Astrocyte of the spinal cord (primary cell): ENCODE results near the gene RPS6KA5.
A peak's percentile ranks its signal among the peaks of the same experiment; 100 is the strongest.
"Not testable (repeated sequence)": the region's sequence is repeated elsewhere in the genome, so short reads cannot be mapped to it uniquely, and the experiment has no call there.

Source experiments
- DNase-seq: peaks from one replicate; pipeline ENCODE4 v3.0.0; 2011; ENCODE audit warnings: low read depth, low spot score
- H3K4me3 ChIP-seq: 2 replicates; pipeline ENCODE4 v1.5.1; 2011; ENCODE audit warnings: low read depth, mild to moderate bottlenecking, low read length, moderate library complexity
- CTCF ChIP-seq: IDR thresholded peaks from 2 replicates; pipeline ENCODE4 v1.5.1; 2012; ENCODE audit warnings: low read depth, mild to moderate bottlenecking, low read length, inconsistent platforms
- in situ Hi-C: cut with HindIII; loops from 2 replicates; pipeline ENCODE4 v1.10.0; 2017; ENCODE audit warnings: low sequenced_read_pairs

Gene RPS6KA5

GRCh38 chr14:90828642-90829487 lies 231.6 kb downstream of the RPS6KA5 start:
- no peak for TF ChIP-seq CTCF
- DNase-seq: no peak
- in situ Hi-C loops: no loop called here
- no peak overlapping the region for H3K4me3 ChIP-seq

DNA sequence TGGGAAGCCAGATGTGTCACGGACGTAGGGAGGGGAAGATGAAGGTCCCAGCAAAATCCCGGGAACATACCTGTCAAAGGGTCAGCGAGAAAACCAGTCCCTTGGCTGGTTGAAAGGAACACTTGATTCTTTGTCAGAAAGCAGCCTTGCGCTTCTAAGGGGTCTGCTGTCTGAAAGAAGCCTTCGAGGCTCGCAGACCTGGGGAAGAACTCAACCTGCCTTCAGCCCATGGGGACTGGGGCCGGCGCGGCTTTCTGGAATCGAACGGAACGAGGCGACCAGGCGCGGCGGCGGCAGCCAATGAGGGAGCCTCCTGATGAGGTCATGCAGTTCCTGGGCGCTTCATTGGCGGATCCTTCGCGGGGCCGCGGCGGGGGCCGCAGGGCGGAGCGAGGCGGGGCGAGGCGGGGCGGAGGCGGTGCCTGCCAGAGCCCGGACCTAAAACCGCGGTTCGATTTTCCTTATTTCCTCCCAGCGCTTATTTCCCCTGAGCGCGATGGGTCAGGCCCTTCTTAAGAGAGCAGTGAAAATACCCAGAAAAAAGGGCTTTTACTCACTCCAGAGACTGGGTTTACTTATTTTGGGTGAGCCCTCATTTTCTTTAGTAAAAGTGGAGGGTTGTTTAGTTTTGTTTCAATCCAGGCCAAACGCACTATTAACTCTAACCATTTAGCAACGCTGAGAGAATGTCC lies 232.4 kb downstream of the RPS6KA5 start:
- TF ChIP-seq CTCF: no peak
- DNase-seq: peak; percentile 84
- peak overlapping the region; percentile 21 for H3K4me3 ChIP-seq
- in situ Hi-C loops: no loop called here

DNA sequence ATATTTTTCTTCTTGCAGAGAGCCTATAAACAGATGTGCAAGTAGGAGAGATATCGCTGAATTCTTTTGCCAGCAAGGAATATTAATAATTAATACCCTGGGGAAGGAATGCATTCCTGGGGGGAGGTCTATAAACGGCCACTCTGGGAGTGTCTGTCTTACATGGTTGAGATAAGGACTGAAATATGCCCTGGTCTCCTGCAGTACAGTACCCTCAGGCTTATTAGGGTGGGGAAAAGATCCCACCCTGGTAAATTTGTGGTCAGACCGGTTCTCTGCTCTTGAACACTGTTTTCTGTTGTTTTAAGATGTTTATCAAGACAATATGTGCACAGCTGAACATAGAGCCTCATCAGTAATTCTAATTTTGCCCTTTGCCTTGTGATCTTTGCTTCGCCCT lies 236.9 kb downstream of the RPS6KA5 start:
- in situ Hi-C loops, DNase-seq, H3K4me3 ChIP-seq: not testable (repeated sequence)

DNA sequence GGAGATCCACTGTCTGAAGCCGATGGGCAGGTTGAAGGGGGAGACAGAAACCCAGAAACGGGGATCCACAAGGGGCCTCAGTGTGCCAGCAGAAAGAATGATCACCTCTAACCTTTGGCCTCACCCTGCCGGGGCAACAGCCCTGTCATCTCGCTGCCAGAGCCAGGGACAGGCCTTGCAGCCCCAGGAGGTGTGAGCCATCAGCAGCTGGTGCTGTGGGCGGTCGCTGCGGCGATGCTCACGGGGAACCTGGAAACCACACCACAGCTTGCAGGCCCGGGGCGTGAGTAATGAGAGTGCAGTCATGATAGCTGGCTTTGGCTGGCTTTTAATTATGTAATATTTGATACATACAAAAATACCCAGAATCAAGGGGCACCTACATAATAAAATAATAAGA lies 239.5 kb downstream of the RPS6KA5 start:
- no peak for TF ChIP-seq CTCF
- H3K4me3 ChIP-seq: no peak overlapping the region
- in situ Hi-C loops: no loop called here
- DNase-seq: peak; percentile 50

DNA sequence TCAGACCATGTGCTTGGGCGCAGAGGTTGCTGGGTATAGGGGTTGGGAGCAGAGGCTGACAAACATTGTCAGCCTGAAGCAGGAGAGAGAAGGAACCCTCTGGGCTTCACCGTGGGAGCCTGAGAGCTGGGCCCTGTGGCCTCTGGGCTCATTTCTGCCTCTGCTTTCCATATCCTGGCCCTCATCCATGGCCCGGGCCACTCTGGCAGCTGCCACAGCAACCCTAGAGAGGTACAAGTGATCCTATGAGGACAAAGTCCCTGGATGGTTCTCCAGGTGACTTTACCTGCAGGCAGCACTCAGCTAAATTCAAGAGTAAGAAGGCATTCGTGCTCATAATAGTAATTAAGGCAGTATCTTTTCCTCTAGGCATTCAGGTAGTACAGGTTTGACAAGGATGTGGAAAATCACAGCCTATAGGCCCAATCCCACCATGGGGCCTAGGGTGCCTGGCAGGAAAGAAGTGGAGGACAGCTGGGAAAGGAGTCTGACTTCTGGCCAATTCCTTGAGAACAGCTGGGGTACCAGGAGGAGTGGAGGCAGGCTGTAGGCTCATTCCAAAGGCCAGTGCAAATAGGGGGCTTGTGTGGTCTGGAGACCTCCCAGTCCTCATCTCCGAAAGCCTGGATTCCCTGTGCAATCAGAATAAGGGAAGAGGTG lies 240.6 kb downstream of the RPS6KA5 start:
- H3K4me3 ChIP-seq: no peak overlapping the region
- in situ Hi-C loops: no loop called here
- no peak for TF ChIP-seq CTCF
- no peak for DNase-seq

- H3K4me3 ChIP-seq: no peak overlapping the region
- in situ Hi-C loops: no loop called here
- DNase-seq: no peak
- TF ChIP-seq CTCF: no peak
These were observed 241.7 kb downstream of the RPS6KA5 start for GRCh38 chr14:90818715-90819114.
